Prostate gland (tissue), 2 donors: ENCODE measurements around the gene HCN3.

ENCODE experiments used
- POLR2AphosphoS5 ChIP-seq: sonication (generic); formaldehyde crosslinking; IDR thresholded peaks from one replicate; pipeline ENCODE4 v1.6.1; 2017; ENCODE audit warnings: antibody characterized with exemption
- TF ChIP-seq, protein P1 (sequence below), 4 experiments: fragments of 200-600 bp in 2 of 4; fragments of 450-650 bp in 2 of 4; sonication (generic) in 2 of 4; IDR thresholded peaks; 1 replicate in 3 of 4; 2 replicates in 1 of 4; pipeline ENCODE4 v1.5.1; 2016 to 2019; ENCODE audit warnings: antibody characterized with exemption in 4 of 4, mild to moderate bottlenecking in 2 of 4, moderate library complexity in 2 of 4

DNA sequence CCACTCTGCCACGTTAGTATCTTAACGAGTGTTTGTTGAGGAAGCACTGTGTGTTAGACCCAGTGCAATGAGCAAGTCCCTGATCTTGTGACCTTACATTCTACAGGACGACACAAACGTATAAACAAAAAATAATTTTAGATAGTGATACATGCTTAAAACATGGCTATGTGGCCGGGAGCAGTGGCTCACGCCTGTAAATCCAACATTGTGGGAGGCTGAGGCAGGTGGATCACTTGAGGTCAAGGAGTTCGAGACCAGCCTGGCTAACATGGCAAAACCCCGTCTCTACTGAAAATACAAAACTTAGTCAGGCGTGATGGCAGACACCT lies 49.2 kb upstream of the HCN3 start:
- TF ChIP-seq, protein P1, sequence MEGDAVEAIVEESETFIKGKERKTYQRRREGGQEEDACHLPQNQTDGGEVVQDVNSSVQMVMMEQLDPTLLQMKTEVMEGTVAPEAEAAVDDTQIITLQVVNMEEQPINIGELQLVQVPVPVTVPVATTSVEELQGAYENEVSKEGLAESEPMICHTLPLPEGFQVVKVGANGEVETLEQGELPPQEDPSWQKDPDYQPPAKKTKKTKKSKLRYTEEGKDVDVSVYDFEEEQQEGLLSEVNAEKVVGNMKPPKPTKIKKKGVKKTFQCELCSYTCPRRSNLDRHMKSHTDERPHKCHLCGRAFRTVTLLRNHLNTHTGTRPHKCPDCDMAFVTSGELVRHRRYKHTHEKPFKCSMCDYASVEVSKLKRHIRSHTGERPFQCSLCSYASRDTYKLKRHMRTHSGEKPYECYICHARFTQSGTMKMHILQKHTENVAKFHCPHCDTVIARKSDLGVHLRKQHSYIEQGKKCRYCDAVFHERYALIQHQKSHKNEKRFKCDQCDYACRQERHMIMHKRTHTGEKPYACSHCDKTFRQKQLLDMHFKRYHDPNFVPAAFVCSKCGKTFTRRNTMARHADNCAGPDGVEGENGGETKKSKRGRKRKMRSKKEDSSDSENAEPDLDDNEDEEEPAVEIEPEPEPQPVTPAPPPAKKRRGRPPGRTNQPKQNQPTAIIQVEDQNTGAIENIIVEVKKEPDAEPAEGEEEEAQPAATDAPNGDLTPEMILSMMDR (IDR thresholded peaks at IDR 0.05) = no peak
- no peak for TF ChIP-seq POLR2AphosphoS5
